K562 (cell line): Measurements from ENCODE around the gene TMEM121B. TPM values are rescaled to one million over a fixed set of nuclear protein-coding genes. Genes with fewer than 3 reads are reported as not detected.

Source experiments
- ATAC-seq: fragments of 200-7000 bp; cut with Tn5 transposase; 3 replicates; pipeline ENCODE4 v1.9.1; 2020; ENCODE audit warnings: moderate library complexity
- BruUV-seq: library from RNA; stranded (reverse); fragments of 400-500 nt; replicated peaks from 2 replicates; lab custom pipeline; 2021; lab: Mats Ljungman, UMichigan
- CTCF ChIA-PET: fragments of 300-600 bp; formaldehyde crosslinking; extraction: SDS; loops from one replicate; lab custom pipeline; 2021; ENCODE audit warnings: low intra/inter-chr PET ratio; lab: Yijun Ruan, JAX
- POLR2A ChIA-PET: fragments of 300-600, 350-650 bp; sonication (Branson Sonifier 250); formaldehyde crosslinking; extraction: SDS; loops from one replicate; lab custom pipeline; 2021; ENCODE audit warnings: antibody characterized with exemption, inconsistent platforms; lab: Yijun Ruan, JAX
- DNase-seq, 4 experiments: peaks; one replicate each; pipeline versions ENCODE4 v3.0.0 to v3.0.0-alpha.2; 2011 to 2018; ENCODE audit warnings: low spot score in 3 of 4, mixed read lengths in 3 of 4; ENCODE audit errors: extremely low read depth in 1 of 4
- FAIRE-seq: peaks from 2 replicates; lab custom pipeline; 2011; peaks lifted over from hg19 to GRCh38; lab: Jason Lieb, UNC
- H2AFZ ChIP-seq: 2 replicates; pipeline ENCODE4 v1.6.0; 2011; ENCODE audit warnings: low read depth, low read length, control low read depth, inconsistent platforms
- H3K27ac ChIP-seq: fragments of 200-600 bp; 3 replicates; pipeline ENCODE4 v1.8.0; 2011; ENCODE audit warnings: low read depth, mild to moderate bottlenecking, control low read depth, inconsistent platforms, low read length, moderate library complexity, mixed read lengths; ENCODE audit errors: extremely low read depth
- H3K27me3 ChIP-seq, 2 experiments: fragments of 300-600 bp in 1 of 2; 2 replicates in 1 of 2; 3 replicates in 1 of 2; pipeline versions ENCODE4 v1.6.0 to v1.8.0; 2011; ENCODE audit warnings: inconsistent platforms in 2 of 2, low read length in 2 of 2, mild to moderate bottlenecking in 1 of 2, mixed read lengths in 1 of 2, moderate library complexity in 1 of 2; ENCODE audit not compliant: control insufficient read depth in 2 of 2, insufficient read depth in 2 of 2
- H3K36me3 ChIP-seq: fragments of 300-600 bp; 3 replicates; pipeline ENCODE4 v1.8.0; 2011; ENCODE audit warnings: mild to moderate bottlenecking, low read length, inconsistent platforms; ENCODE audit not compliant: control insufficient read depth, insufficient read depth
- H3K4me1 ChIP-seq, 2 experiments: fragments of 200-600 bp in 1 of 2; replicated peaks in 1 of 2; 2 replicates in 1 of 2; 3 replicates in 1 of 2; pipeline versions ENCODE4 v1.5.1 to v1.8.0; 2011; ENCODE audit warnings: inconsistent platforms in 2 of 2, low read length in 2 of 2, mild to moderate bottlenecking in 1 of 2, mixed read lengths in 1 of 2, moderate library complexity in 1 of 2; ENCODE audit not compliant: control insufficient read depth in 2 of 2, insufficient read depth in 2 of 2
- H3K4me2 ChIP-seq: 2 replicates; pipeline ENCODE4 v1.6.1; 2011; ENCODE audit warnings: low read length, control low read depth, inconsistent platforms, mixed read lengths; ENCODE audit not compliant: insufficient read depth
- H3K4me3 ChIP-seq: fragments of 200-600 bp; sonication (generic), shearing (Covaris generic); 2 replicates; pipeline ENCODE4 v1.5.1; 2016; ENCODE audit warnings: control low read depth, inconsistent platforms
- H3K79me2 ChIP-seq: fragments of 200-600 bp; 3 replicates; pipeline ENCODE4 v1.8.0; 2011; ENCODE audit warnings: low read length, inconsistent platforms; ENCODE audit not compliant: control insufficient read depth, insufficient read depth
- H3K9ac ChIP-seq, 2 experiments: 2 replicates each; pipeline versions ENCODE4 v1.6.0 to v1.6.1; 2011; ENCODE audit warnings: low read depth in 2 of 2, low read length in 2 of 2, control low read depth in 1 of 2, inconsistent platforms in 1 of 2, mild to moderate bottlenecking in 1 of 2, mixed read lengths in 1 of 2; ENCODE audit not compliant: insufficient read depth in 1 of 2
- H3K9me1 ChIP-seq: one replicate; pipeline ENCODE4 v1.6.0; 2011; ENCODE audit warnings: inconsistent platforms, mild to moderate bottlenecking, low read length, moderate library complexity; ENCODE audit not compliant: control insufficient read depth, insufficient read depth
- H3K9me3 ChIP-seq: replicated peaks from 2 replicates; pipeline ENCODE4 v1.5.1; 2011; ENCODE audit warnings: low read depth, low read length, inconsistent platforms; ENCODE audit not compliant: control insufficient read depth, insufficient read depth
- H4K20me1 ChIP-seq: replicated peaks from 2 replicates; pipeline ENCODE4 v1.6.1; 2011; ENCODE audit warnings: low read length, inconsistent platforms, mixed read lengths; ENCODE audit not compliant: control insufficient read depth, insufficient read depth
- ELF1 ChIP-seq: fragments of 200-800 bp; sonication (Bioruptor generic); IDR thresholded peaks from 2 replicates; pipeline ENCODE4 v1.6.1; 2016; ENCODE audit warnings: missing genetic modification characterization, missing compliant biosample characterization
- GMEB1 ChIP-seq: fragments of 250-450 bp; sonication (Bioruptor Pico); IDR thresholded peaks from 2 replicates; pipeline ENCODE4 v1.4.0; 2020; ENCODE audit warnings: mild to moderate bottlenecking
- MLLT1 ChIP-seq, 2 experiments: fragments of 450-650 bp; IDR thresholded peaks; 2 replicates each; pipeline ENCODE4 v1.6.1; 2016
- RFX5 ChIP-seq: IDR thresholded peaks from 2 replicates; pipeline ENCODE4 v1.6.1; 2011; ENCODE audit warnings: low read depth, mild to moderate bottlenecking, improper control_type of control experiment, low read length
- SETDB1 ChIP-seq: IDR thresholded peaks from one replicate; pipeline ENCODE4 v1.6.1; 2012; ENCODE audit warnings: low read length, control low read depth, inconsistent platforms
- SNAPC5 ChIP-seq: fragments of 250-450 bp; sonication (Bioruptor Pico); IDR thresholded peaks from 2 replicates; pipeline ENCODE4 v1.8.0; 2021; ENCODE audit warnings: moderate library complexity, mild to moderate bottlenecking, inconsistent platforms
- ZNF175 ChIP-seq: fragments of 200-800 bp; sonication (Bioruptor generic); IDR thresholded peaks from 2 replicates; pipeline ENCODE4 v1.6.1; 2016; ENCODE audit warnings: low read depth, mild to moderate bottlenecking, missing genetic modification characterization, missing compliant biosample characterization
- WGBS: fragments of 100-300 bp; shearing (Covaris generic); methylation state at CpG from one replicate; pipeline ENCODE4 v1.1.6; 2016; ENCODE audit warnings: low coverage, mixed read lengths; ENCODE audit not compliant: insufficient coverage; ENCODE audit errors: missing lambda C conversion rate; 5-methylcytosine and 5-hydroxymethylcytosine counted together
- in situ Hi-C: fragments of 300-500 bp; cut with MboI; formaldehyde crosslinking; loops from 4 replicates; pipeline ENCODE4 v1.15.0; 2018; ENCODE audit warnings: inconsistent platforms, mixed read lengths
- intact Hi-C: fragments of 100-400 bp; cut with micrococcal nuclease; formaldehyde crosslinking; loops from 2 replicates; pipeline ENCODE4 v1.14.2; 2022
- polyA plus RNA-seq, 8 experiments: library from polyadenylated mRNA; depleted of rRNA in 4 of 8; stranded (reverse) in 5 of 8; unstranded in 3 of 8; fragments of >200 nt; fragmentation: Nextera tagmentation in 2 of 8; fragmentation: Illumina TruSeq in 1 of 8; extraction: Ambion mirVana in 2 of 8; extraction: Trizol in 1 of 8; gene quantifications; 2 replicates each; pipeline versions ENCODE4 v1.2.1 to v1.2.3, GENCODE V29; 2011 to 2014; ENCODE audit warnings: inconsistent platforms in 1 of 8, missing spikeins in 1 of 8
- total RNA-seq, 7 experiments: library from RNA; depleted of rRNA in 6 of 7; stranded (reverse); fragments of >200 nt in 6 of 7; fragmentation: Illumina TruSeq in 2 of 7; extraction: Trizol in 2 of 7; gene quantifications; 2 replicates each; pipeline versions ENCODE4 v1.2.1 to v1.2.3, GENCODE V29; 2011 to 2021; ENCODE audit warnings: low replicate concordance in 1 of 7

TMEM121B gene
- total and polyA plus RNA-seq, 9 of the 15 experiments (the other 6 are each of a cell fraction or from before 2014, with no cell fraction given) = 0.03 to 0.07 (median 0.03) TPM; not detected in 6

DNA sequence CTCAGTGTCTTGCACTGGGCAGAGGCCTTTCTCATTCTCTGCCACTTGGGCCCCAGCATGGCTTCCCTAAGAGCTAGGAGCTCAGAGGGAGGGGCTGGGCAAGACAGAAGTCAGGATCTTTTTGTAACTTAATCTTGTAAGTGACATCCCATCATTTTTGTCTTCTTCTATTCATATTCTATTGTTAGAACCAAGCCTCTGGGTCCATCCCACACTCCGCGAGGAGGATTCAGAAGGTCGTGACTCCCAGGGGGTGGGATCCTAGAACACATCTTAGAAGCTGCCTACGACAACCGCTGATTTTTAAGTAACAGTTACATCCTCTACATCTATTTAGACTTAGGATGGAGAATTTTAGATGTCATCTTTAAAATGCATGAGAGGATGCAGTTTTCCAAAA is 37.9 kb downstream of the TMEM121B start:
- FAIRE-seq = no peak
- Histone ChIP-seq H3K9me1 (no peaks in the 10 kb centered on the region), H4K20me1 (peaks cover 9% of the 10 kb centered on the region), H3K9me3 (no peaks in the 10 kb centered on the region), H3K79me2 (peaks cover 9% of the 10 kb centered on the region; the same call in 2 of the 3 replicates), H3K9ac (no peak overlapping the region)
- POLR2A ChIA-PET = interaction anchor here (0.7 to 1.9 kb wide), 2 partner anchors 8 to 44 kb away, joined by 3 to 4 read pairs; no protein-coding TSS in a partner anchor
- no peak for ATAC-seq
- intact Hi-C loops = no loop called here
- BruUV-seq = no TSS peak
- no peak for TF ChIP-seq ELF1 (tag)
- no peak for TF ChIP-seq SNAPC5
- no peak for TF ChIP-seq RFX5
- no peak for TF ChIP-seq GMEB1
- TF ChIP-seq ZNF175 (CRISPR knock-in tag) = no peak
- no peak for TF ChIP-seq MLLT1 (IDR thresholded peaks at IDR 0.05)
- TF ChIP-seq SETDB1 = no peak
- TF ChIP-seq, all 486 proteins: peak for 0
- CTCF ChIA-PET = no interaction called here
- H3K4me2 ChIP-seq = no peak overlapping the region
- H3K4me3 ChIP-seq = no peak overlapping the region
- no peak overlapping the region for H3K27ac ChIP-seq
- no peak for DNase-seq
- H3K4me1 ChIP-seq = peaks cover 0 to 25% of the 10 kb centered on the region in 2 experiments; a peak in 4 of 5 replicates
- H3K36me3 ChIP-seq = no peaks in the 10 kb centered on the region
- in situ Hi-C loops = no loop called here
- no peaks in the 10 kb centered on the region for H3K27me3 ChIP-seq
- 93% methylated on average over 5 of the region's 5 CpGs for WGBS
- H2AFZ ChIP-seq = no peak overlapping the region
